ENCODE results near the gene NCOR1.
A peak's percentile ranks its signal among the peaks of the same experiment; 100 is the strongest.
"Not testable (repeated sequence)": the region's sequence is repeated elsewhere in the genome, so short reads cannot be mapped to it uniquely, and the experiment has no call there.

The NCOR1 gene

DNA sequence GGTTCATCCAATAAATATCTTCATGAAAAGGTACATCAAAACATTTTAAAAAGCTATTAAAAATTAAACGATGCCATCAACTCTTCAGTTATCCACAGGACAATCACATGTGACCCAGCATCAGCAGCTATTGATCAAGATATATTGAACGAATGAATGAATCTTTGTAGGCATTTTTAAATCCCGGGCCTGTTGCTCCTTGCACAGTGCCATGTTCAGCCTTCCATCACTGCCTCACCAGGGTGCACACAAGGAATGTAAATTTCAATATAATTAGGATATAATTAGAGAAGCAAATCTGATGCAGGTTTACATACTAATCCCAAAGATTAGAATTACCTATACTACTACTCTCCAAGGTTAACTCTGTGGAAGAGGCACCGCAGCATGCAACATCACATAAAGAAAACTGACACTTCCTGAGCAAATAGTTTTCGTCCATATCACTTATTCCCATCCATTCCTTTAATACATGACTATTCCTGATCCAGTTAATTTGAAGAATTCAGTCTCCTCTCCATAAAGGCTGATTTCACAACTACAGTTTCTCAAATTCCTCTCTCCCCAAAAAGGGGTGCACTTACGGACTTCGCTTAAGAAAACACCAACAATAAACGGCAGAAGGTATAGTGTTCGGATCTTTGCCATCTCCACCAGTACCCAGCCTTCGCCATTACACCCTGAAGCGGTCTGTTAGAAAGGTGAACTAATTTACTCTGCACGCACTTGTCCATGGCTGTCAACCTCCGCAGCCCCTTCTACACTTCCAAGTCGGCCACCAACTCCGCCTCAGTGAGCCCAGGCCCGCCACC lies 938 bp downstream of the NCOR1 start:
- peak overlapping the region; percentile 79; the same call in 1 of the 2 replicates for H3K27ac ChIP-seq
- peak overlapping the region; percentile 61 for H2AFZ ChIP-seq (ENCODE audit: low read depth)
- H3K27me3 ChIP-seq (ENCODE audit: insufficient read depth, low read depth), result no peaks in the 10 kb centered on the region
- H3K79me2 ChIP-seq (ENCODE audit: insufficient read depth, low read depth), result peaks cover 74% of the 10 kb centered on the region
- H4K20me1 ChIP-seq (ENCODE audit: insufficient read depth), result no peaks in the 10 kb centered on the region
- no peaks in the 10 kb centered on the region for H3K36me3 ChIP-seq (ENCODE audit: insufficient read depth)
- TF ChIP-seq CTCF (conservative IDR thresholded peaks at IDR 0.05; ENCODE audit: low read depth, low read length), result no peak
- no peak overlapping the region for H3K4me3 ChIP-seq (IDR thresholded peaks at IDR 0.05; ENCODE audit: insufficient read depth, low read depth, low read length)
- H3K4me1 ChIP-seq (ENCODE audit: low read depth, poor library complexity, severe bottlenecking), result peaks cover 24% of the 10 kb centered on the region
- H3K4me2 ChIP-seq, result peak overlapping the region; percentile 76
- peak overlapping the region; percentile 87 for H3K9ac ChIP-seq

GRCh38 chr17:16212793-16213192 lies 2.5 kb downstream of the NCOR1 start:
- Histone ChIP-seq H2AFZ (ENCODE audit: low read depth) (no peak overlapping the region), H3K27ac (no peak overlapping the region), H3K4me1 (ENCODE audit: low read depth, poor library complexity, severe bottlenecking) (peaks cover 17% of the 10 kb centered on the region), H3K4me2 (no peak overlapping the region), H3K4me3 (IDR thresholded peaks at IDR 0.05; ENCODE audit: insufficient read depth, low read depth, low read length) (no peak overlapping the region), H3K9ac (no peak overlapping the region), H3K27me3 (ENCODE audit: insufficient read depth, low read depth) (no peaks in the 10 kb centered on the region), H3K79me2 (ENCODE audit: insufficient read depth, low read depth) (peaks cover 75% of the 10 kb centered on the region), H3K36me3 (ENCODE audit: insufficient read depth) (no peaks in the 10 kb centered on the region), H4K20me1 (ENCODE audit: insufficient read depth) (no peaks in the 10 kb centered on the region)
- TF ChIP-seq CTCF (conservative IDR thresholded peaks at IDR 0.05; ENCODE audit: low read depth, low read length), result no peak

- peaks cover 14% of the 10 kb centered on the region for H3K4me1 ChIP-seq (ENCODE audit: low read depth, poor library complexity, severe bottlenecking)
- no peak overlapping the region for H3K4me3 ChIP-seq (IDR thresholded peaks at IDR 0.05; ENCODE audit: insufficient read depth, low read depth, low read length)
- H3K79me2 ChIP-seq (ENCODE audit: insufficient read depth, low read depth), result peaks cover 70% of the 10 kb centered on the region
- H4K20me1 ChIP-seq (ENCODE audit: insufficient read depth), result no peaks in the 10 kb centered on the region
- no peak overlapping the region for H3K9ac ChIP-seq
- H2AFZ ChIP-seq (ENCODE audit: low read depth), result no peak overlapping the region
- H3K27ac ChIP-seq, result no peak overlapping the region
- TF ChIP-seq CTCF (conservative IDR thresholded peaks at IDR 0.05; ENCODE audit: low read depth, low read length), result no peak
- H3K27me3 ChIP-seq (ENCODE audit: insufficient read depth, low read depth), result no peaks in the 10 kb centered on the region
- H3K4me2 ChIP-seq, result no peak overlapping the region
- no peaks in the 10 kb centered on the region for H3K36me3 ChIP-seq (ENCODE audit: insufficient read depth)
These were observed 3.7 kb downstream of the NCOR1 start for GRCh38 chr17:16211590-16211989.

DNA sequence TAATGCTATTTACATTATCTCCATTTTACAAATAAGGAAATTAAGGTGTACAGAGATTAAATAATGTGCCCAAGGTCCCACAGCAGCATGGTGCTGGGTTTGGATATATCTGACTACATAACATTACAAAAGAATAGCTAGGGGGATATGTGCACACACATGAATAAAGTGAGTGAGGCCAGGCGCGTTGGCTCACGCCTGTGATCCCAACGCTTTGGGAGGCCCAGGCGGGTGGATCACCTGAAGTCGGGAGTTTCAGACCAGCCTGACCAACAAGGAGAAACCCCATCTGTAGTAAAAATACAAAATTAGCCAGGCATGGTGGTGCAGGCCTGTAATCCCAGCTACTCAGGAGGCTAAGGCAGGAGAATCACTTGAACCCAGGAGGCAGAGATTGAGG lies 10.6 kb downstream of the NCOR1 start:
- not testable (repeated sequence) for H4K20me1 ChIP-seq (ENCODE audit: insufficient read depth); H3K4me2 ChIP-seq

DNA sequence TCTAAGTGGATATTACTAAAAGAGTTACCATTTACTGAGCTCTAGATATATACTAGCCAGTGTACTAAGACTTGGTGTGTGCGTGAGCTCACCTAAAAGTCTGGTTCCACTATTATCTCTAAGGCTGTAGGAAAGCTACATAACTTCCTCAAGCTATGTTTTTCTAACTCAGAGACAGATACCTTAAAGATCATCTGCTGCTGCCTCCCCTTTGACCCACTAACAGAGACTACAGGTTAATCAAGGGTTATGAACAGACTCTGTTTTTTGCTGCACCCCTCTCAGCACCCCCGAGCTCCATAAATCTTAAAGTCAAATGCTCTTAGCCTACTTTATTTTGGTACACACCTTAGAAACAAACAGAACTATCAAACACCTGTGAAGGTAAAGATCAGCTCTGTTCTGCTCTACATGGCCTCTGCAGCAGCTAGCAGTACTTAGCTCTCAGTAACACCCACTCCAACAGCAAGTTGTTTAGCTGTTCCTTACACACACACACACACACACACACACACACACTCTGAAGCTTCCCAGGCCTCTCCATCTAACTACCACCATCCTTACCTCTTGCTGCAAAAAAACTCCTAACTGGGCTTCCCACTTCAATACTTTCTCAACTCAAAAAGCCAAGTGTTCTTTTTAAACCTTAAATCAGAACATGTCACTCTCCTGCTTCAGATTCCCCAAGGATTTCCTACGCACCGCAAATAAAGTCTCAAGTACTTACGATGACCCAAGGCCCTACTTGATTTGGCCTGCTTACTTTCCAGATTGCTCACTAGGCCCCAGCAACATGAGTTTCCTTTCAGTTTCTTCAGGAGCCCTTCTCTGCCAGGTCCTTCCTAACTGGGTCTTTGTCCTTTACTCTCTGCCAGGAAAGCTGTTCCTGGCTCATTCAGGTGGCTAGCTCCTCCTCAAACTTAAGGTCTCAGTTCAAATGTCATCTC lies 12.5 kb downstream of the NCOR1 start:
- H2AFZ ChIP-seq (ENCODE audit: low read depth); H3K27ac ChIP-seq; H3K27me3 ChIP-seq (ENCODE audit: insufficient read depth, low read depth); H3K36me3 ChIP-seq (ENCODE audit: insufficient read depth); H3K4me1 ChIP-seq (ENCODE audit: low read depth, poor library complexity, severe bottlenecking); H3K9ac ChIP-seq; H4K20me1 ChIP-seq (ENCODE audit: insufficient read depth); H3K4me2 ChIP-seq; H3K4me3 ChIP-seq (IDR thresholded peaks at IDR 0.05; ENCODE audit: insufficient read depth, low read depth, low read length): not testable (repeated sequence)
- H3K79me2 ChIP-seq (ENCODE audit: insufficient read depth, low read depth), result peaks cover 49% of the 10 kb centered on the region; the same call in 1 of the 2 replicates

More for the DNA sequence above, 10.6 kb downstream of the NCOR1 start:
- not testable (repeated sequence) for H3K4me1 ChIP-seq (ENCODE audit: low read depth, poor library complexity, severe bottlenecking); H3K36me3 ChIP-seq (ENCODE audit: insufficient read depth); H3K27ac ChIP-seq; H3K9ac ChIP-seq; H2AFZ ChIP-seq (ENCODE audit: low read depth); H3K4me3 ChIP-seq (IDR thresholded peaks at IDR 0.05; ENCODE audit: insufficient read depth, low read depth, low read length); H3K27me3 ChIP-seq (ENCODE audit: insufficient read depth, low read depth)
- peaks cover 57% of the 10 kb centered on the region for H3K79me2 ChIP-seq (ENCODE audit: insufficient read depth, low read depth)

- not testable (repeated sequence) for H3K4me1 ChIP-seq (ENCODE audit: low read depth, poor library complexity, severe bottlenecking); H4K20me1 ChIP-seq (ENCODE audit: insufficient read depth)
These were observed 13.6 kb downstream of the NCOR1 start for GRCh38 chr17:16201693-16202131.

More at GRCh38 chr17:16201693-16202131, 13.6 kb downstream of the NCOR1 start:
- H2AFZ ChIP-seq (ENCODE audit: low read depth); H3K4me2 ChIP-seq; H3K27me3 ChIP-seq (ENCODE audit: insufficient read depth, low read depth); H3K36me3 ChIP-seq (ENCODE audit: insufficient read depth); H3K27ac ChIP-seq; H3K4me3 ChIP-seq (IDR thresholded peaks at IDR 0.05; ENCODE audit: insufficient read depth, low read depth, low read length); H3K9ac ChIP-seq: not testable (repeated sequence)
- H3K79me2 ChIP-seq (ENCODE audit: insufficient read depth, low read depth), result peaks cover 46% of the 10 kb centered on the region; the same call in 1 of the 2 replicates

Data from KMS-11 (cell line).